Spleen (tissue), 11 donors: ENCODE measurements around the gene PKIB. TPM values are rescaled to one million over a fixed set of nuclear protein-coding genes. Genes with fewer than 3 reads are reported as not detected.

Experiments used
- DNase-seq: peaks from one replicate; pipeline ENCODE4 v3.0.0-alpha.2; 2020
- H3K27ac ChIP-seq, 8 donors: fragments of 200-600 bp; sonication (generic) in 7 of 8; 1 replicate in 4 of 8; 2 replicates in 4 of 8; pipeline versions ENCODE4 v1.5.0 to v1.8.0; 2016 to 2021; ENCODE audit warnings: inconsistent platforms in 4 of 8, mild to moderate bottlenecking in 4 of 8, moderate library complexity in 1 of 8
- H3K27me3 ChIP-seq, 7 donors: fragments of 200-600 bp; sonication (generic) in 6 of 7; replicated peaks in 1 of 7; 1 replicate in 4 of 7; 2 replicates in 3 of 7; pipeline versions ENCODE4 v1.5.0 to v1.8.0; 2016 to 2021; ENCODE audit warnings: inconsistent platforms in 3 of 7, mild to moderate bottlenecking in 1 of 7
- H3K36me3 ChIP-seq, 6 donors: fragments of 200-600 bp; sonication (generic) in 5 of 6; 1 replicate in 4 of 6; 2 replicates in 2 of 6; pipeline versions ENCODE4 v1.5.0 to v1.8.0; 2016 to 2021; ENCODE audit warnings: inconsistent platforms in 2 of 6
- H3K4me1 ChIP-seq, 6 donors: fragments of 200-600 bp; sonication (generic) in 5 of 6; 1 replicate in 3 of 6; 2 replicates in 3 of 6; pipeline versions ENCODE4 v1.5.0 to v1.8.0; 2016 to 2021; ENCODE audit warnings: inconsistent platforms in 3 of 6
- H3K4me3 ChIP-seq, 8 donors: fragments of 200-600 bp; sonication (generic) in 7 of 8; 1 replicate in 4 of 8; 2 replicates in 4 of 8; pipeline versions ENCODE4 v1.5.0 to v1.8.0; 2016 to 2021; ENCODE audit warnings: inconsistent platforms in 4 of 8, mild to moderate bottlenecking in 4 of 8, moderate library complexity in 2 of 8
- H3K9me3 ChIP-seq, 8 donors: fragments of 200-600 bp; sonication (generic) in 7 of 8; 1 replicate in 4 of 8; 2 replicates in 4 of 8; pipeline versions ENCODE4 v1.5.0 to v1.8.0; 2016 to 2021; ENCODE audit warnings: inconsistent platforms in 4 of 8
- CTCF ChIP-seq, 11 experiments: fragments of 200-600 bp in 7 of 11; fragments of 450-650 bp in 4 of 11; sonication (generic) in 4 of 11; IDR thresholded peaks in 8 of 11; conservative IDR thresholded peaks in 3 of 11; 1 replicate in 7 of 11; 2 replicates in 4 of 11; pipeline versions ENCODE4 v1.4.0 to v1.8.0; 2016 to 2021; ENCODE audit warnings: antibody characterized with exemption in 11 of 11, inconsistent platforms in 4 of 11, mild to moderate bottlenecking in 1 of 11
- POLR2A ChIP-seq, 3 donors: fragments of 450-650 bp; IDR thresholded peaks; one replicate each; pipeline ENCODE4 v1.5.1; 2017; ENCODE audit warnings: antibody characterized with exemption in 3 of 3, mild to moderate bottlenecking in 1 of 3
- POLR2AphosphoS5 ChIP-seq, 3 donors: sonication (generic); formaldehyde crosslinking; IDR thresholded peaks; one replicate each; pipeline ENCODE4 v1.5.1; 2017; ENCODE audit warnings: antibody characterized with exemption in 3 of 3
- WGBS, 5 donors: extraction: QIAGEN DNeasy Blood & Tissue Kit in 3 of 5; methylation state at CpG; one replicate each; pipeline versions ENCODE4 v1.1.5 to v1.1.7; 2013 to 2018; 5-methylcytosine and 5-hydroxymethylcytosine counted together
- intact Hi-C: fragments of 100-400 bp; cut with DNase I; formaldehyde crosslinking; loops from one replicate; pipeline ENCODE4 v1.15.0; 2023; ENCODE audit warnings: low total_unique reads
- polyA plus RNA-seq, 3 donors: library from polyadenylated mRNA; stranded (reverse); fragments of 200-250 nt; gene quantifications; one replicate each; pipeline ENCODE4 v1.2.1, GENCODE V29; 2013
- total RNA-seq, 7 donors: library from RNA; depleted of rRNA in 3 of 7; stranded (reverse); fragments of >200 nt in 3 of 7; fragmentation: NEBNext Ultra II Directional in 4 of 7; extraction: Animal tissue kit (Norgen Biotek cat#: 25700) in 4 of 7; gene quantifications; one replicate each; pipeline versions ENCODE4 v1.1.0 to v1.2.1, GENCODE V29; 2016 to 2021
- donor health status: healthy with polysubstance abuse.
- donor health status: DM: no; HTN: no; CAD: no; lungs with moderate emphysema.
- donor health status: DM: no; HTN: no; CAD: no.
- donor health status: Bipolar disorder and iron deficiency.
- donor health status: healthy.
- donor health status: DM: no; HTN: no; CAD: no.
- donor health status: DM: yes; HTN: yes; CAD: no.

Gene PKIB
- total and polyA plus RNA-seq, 10 donors, result 0.85 to 3.0 (median 1.4) TPM; not detected in 2

DNA sequence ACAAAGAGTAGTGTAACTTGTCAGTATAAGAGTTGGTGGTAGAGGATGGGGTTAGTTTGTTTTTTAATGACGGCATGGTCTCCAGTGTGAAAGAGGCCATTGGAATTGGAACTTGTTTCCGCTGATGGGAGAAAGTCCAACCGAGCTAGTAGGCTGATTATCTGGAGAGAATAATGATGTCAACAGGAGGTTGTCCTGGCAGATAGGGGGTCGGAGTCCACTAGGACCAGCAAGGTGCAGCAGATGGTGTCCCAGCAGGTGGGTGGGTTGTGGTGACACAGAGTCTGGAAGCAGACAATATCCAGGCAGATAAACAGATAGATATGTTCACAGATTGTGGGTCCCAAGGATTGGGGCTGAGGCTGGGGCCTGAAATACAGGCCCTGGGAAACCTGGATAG, 35.1 kb downstream of the PKIB start:
- intact Hi-C loops, result no loop called here
- TF ChIP-seq CTCF (IDR thresholded peaks at IDR 0.05 in 8 of 11, conservative IDR thresholded peaks at IDR 0.05 in 3 of 11) (no peak), POLR2A (IDR thresholded peaks at IDR 0.05) (no peak), POLR2AphosphoS5 (IDR thresholded peaks at IDR 0.05) (no peak)
- Histone ChIP-seq H3K36me3 (no peaks in the 10 kb centered on the region), H3K27ac (no peak overlapping the region), H3K4me1 (no peaks in the 10 kb centered on the region), H3K9me3 (no peaks in the 10 kb centered on the region), H3K27me3 (no peaks in the 10 kb centered on the region), H3K4me3 (no peak overlapping the region)
- DNase-seq, result no peak
- WGBS, 5 donors, result 83 to 92% (median 87%) methylated on average over 4 of the region's 4 CpGs

DNA sequence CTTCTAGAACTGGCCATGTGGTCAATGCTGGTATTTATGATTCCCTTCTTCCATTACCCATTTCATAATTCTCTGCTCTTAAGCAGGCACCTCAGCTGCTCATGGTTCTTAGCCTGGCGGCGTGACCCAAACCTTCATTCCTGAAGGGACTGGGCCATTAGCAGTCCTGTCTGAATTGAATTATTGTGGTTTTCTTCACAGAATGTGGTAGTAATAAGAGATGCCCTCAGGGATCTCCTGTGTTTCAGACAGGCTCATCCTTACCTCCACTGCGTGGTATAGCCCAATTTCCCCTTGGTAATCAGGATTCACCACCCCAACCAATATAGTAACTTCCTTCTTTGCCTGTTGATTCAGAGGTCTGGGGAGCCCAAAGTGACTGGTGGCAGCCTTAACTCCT, 37.6 kb downstream of the PKIB start:
- H3K4me3 ChIP-seq, result no peak overlapping the region
- H3K27me3 ChIP-seq, result no peaks in the 10 kb centered on the region
- TF ChIP-seq CTCF (IDR thresholded peaks at IDR 0.05 in 8 of 11, conservative IDR thresholded peaks at IDR 0.05 in 3 of 11), result no peak
- TF ChIP-seq POLR2AphosphoS5 (IDR thresholded peaks at IDR 0.05), result no peak
- TF ChIP-seq POLR2A (IDR thresholded peaks at IDR 0.05), result no peak
- H3K9me3 ChIP-seq, result no peaks in the 10 kb centered on the region
- no peaks in the 10 kb centered on the region for H3K4me1 ChIP-seq
- no peaks in the 10 kb centered on the region for H3K36me3 ChIP-seq
- 53 to 89% (median 75%) methylated on average over 3 of the region's 3 CpGs for WGBS, 5 donors
- intact Hi-C loops, result no loop called here
- H3K27ac ChIP-seq, result no peak overlapping the region
- DNase-seq, result no peak

- H3K27ac ChIP-seq, result no peak overlapping the region
- TF ChIP-seq POLR2A (IDR thresholded peaks at IDR 0.05), result no peak
- no peak for TF ChIP-seq POLR2AphosphoS5 (IDR thresholded peaks at IDR 0.05)
- TF ChIP-seq CTCF (IDR thresholded peaks at IDR 0.05 in 8 of 11, conservative IDR thresholded peaks at IDR 0.05 in 3 of 11), result no peak
- H3K36me3 ChIP-seq, result no peaks in the 10 kb centered on the region
- no peaks in the 10 kb centered on the region for H3K4me1 ChIP-seq
- H3K27me3 ChIP-seq, result no peaks in the 10 kb centered on the region
- WGBS, 5 donors, result 73 to 91% (median 80%) methylated on average over 2 of the region's 2 CpGs
- no peaks in the 10 kb centered on the region for H3K9me3 ChIP-seq
- H3K4me3 ChIP-seq, result no peak overlapping the region
- intact Hi-C loops, result no loop called here
- no peak for DNase-seq
Observed at GRCh38 chr6:122648726-122649125, 38.5 kb downstream of the PKIB start.

GRCh38 chr6:122649701-122650100, 39.5 kb downstream of the PKIB start:
- 90 to 98% (median 95%) methylated on average over 3 of the region's 3 CpGs for WGBS, 5 donors

More at GRCh38 chr6:122649701-122650100, 39.5 kb downstream of the PKIB start:
- H3K4me3 ChIP-seq, result no peak overlapping the region
- no peaks in the 10 kb centered on the region for H3K4me1 ChIP-seq
- H3K27ac ChIP-seq, result no peak overlapping the region
- TF ChIP-seq CTCF (IDR thresholded peaks at IDR 0.05 in 8 of 11, conservative IDR thresholded peaks at IDR 0.05 in 3 of 11) (no peak), POLR2AphosphoS5 (IDR thresholded peaks at IDR 0.05) (no peak), POLR2A (IDR thresholded peaks at IDR 0.05) (no peak)
- no peaks in the 10 kb centered on the region for H3K9me3 ChIP-seq
- DNase-seq, result no peak
- no peaks in the 10 kb centered on the region for H3K36me3 ChIP-seq
- intact Hi-C loops, result no loop called here
- H3K27me3 ChIP-seq, result no peaks in the 10 kb centered on the region
